Activated T-helper 1 cell treated with anti-CD3 and anti-CD28 coated beads, Interleukin-12 subunit alpha, Interleukin-12 subunit beta, Interleukin-2, Interleukin-4 antibody, amounts not matched to agents 30 ng/mL and 10 ng/mL and 1 ng/mL, durations not matched to agents 14 hours and 24 hours and 36 hours (primary cell): ENCODE data around the gene DNM3. TPM values are rescaled to one million over a fixed set of nuclear protein-coding genes. Genes with fewer than 3 reads are reported as not detected.

Experiments
- DNase-seq: peaks from one replicate; pipeline ENCODE4 v3.0.0; 2021; ENCODE audit warnings: low spot score
- H3K27ac Mint-ChIP-seq: one replicate; pipeline ENCODE4 v1.8.0; 2021; ENCODE audit warnings: mild to moderate bottlenecking, mixed read lengths
- H3K27me3 Mint-ChIP-seq: one replicate; pipeline ENCODE4 v1.8.0; 2022; ENCODE audit warnings: mild to moderate bottlenecking, moderate library complexity, mixed read lengths; ENCODE audit not compliant: insufficient read depth
- H3K36me3 Mint-ChIP-seq: one replicate; pipeline ENCODE4 v1.8.0; 2021; ENCODE audit warnings: low read depth, mixed read lengths
- H3K4me1 Mint-ChIP-seq: one replicate; pipeline ENCODE4 v1.8.0; 2021; ENCODE audit warnings: low read depth, mixed read lengths
- H3K4me3 Mint-ChIP-seq: one replicate; pipeline ENCODE4 v1.8.0; 2021; ENCODE audit warnings: mild to moderate bottlenecking, moderate library complexity, mixed read lengths
- H3K9me3 Mint-ChIP-seq: one replicate; pipeline ENCODE4 v1.8.0; 2021; ENCODE audit warnings: mixed read lengths
- intact Hi-C: fragments of 100-400 bp; cut with micrococcal nuclease; formaldehyde crosslinking; loops from one replicate; pipeline ENCODE4 v1.15.1; 2024
- total RNA-seq: library from RNA; stranded (reverse); gene quantifications from 2 replicates; pipeline ENCODE4 v1.2.3, GENCODE V29; 2022

The DNM3 gene
- total RNA-seq, 1 donor from 2014 or later = 0.62 TPM

DNA sequence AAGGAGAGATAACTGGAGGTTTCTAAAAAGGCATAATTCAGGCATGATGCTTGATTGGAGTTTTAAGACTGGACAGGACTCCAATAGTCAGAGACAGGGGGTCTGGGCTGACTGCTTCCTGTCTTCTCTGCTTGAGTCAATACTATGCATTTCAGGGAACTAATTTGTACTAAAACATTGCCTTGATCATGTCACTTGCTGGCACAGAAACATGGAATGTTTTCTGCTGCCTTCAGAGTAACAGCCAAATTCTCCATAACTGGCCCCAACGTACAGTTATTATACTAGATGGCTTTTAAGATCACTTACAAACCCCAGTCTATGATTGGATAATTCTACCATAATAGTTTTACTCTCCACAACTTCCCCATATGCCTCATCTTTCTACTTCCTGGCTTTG lies 247.0 kb downstream of the DNM3 start:
- no peak overlapping the region for H3K27ac Mint-ChIP-seq

DNA sequence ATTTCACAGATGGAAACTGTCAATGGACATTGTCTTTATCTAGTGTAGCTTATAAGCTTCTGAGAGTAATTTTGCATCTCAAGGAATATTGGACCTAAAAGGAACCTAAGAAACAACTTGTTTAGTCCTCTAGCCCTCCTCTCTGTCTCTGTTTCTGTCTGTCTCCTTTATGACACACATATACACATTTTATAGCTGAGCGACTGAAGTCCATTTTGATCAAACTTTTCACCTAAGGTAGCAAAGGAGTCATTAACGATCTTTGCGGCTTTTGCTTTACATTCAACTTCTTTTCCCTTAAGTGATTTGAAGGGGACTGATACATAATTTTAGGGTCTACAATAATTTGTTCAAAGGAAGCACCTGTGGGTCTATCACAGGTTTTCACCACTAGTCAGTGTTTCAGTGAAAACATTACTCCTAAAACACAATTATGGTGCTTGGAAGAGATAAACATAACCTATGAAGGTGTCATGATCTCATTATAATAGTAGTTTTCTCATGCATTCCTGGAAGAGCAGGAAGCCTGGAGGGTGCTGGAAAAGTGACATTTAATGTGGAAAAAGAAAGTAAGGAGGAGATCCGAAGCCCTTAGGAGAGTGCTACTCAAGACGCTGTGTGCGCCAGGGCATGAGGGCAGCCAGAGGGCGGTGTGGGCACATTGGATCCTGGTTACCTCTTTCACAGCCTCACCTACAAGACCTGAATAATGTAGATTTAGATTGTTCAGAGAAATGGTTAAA lies 248.6 kb downstream of the DNM3 start:
- Mint-ChIP-seq H3K4me3 (no peak overlapping the region), H3K9me3 (no peaks in the 10 kb centered on the region), H3K36me3 (peaks cover 2% of the 10 kb centered on the region), H3K27ac (peak overlapping the region; percentile 36), H3K4me1 (peaks cover 7% of the 10 kb centered on the region), H3K27me3 (no peaks in the 10 kb centered on the region)
- peak; percentile 20 for DNase-seq
- intact Hi-C loops = loop anchor here (1.0 to 5.0 kb wide), 5 partner anchors 92 to 354 kb away; partner anchors contain the start of gene PIGC

More for the DNA sequence above, 247.0 kb downstream of the DNM3 start:
- no peaks in the 10 kb centered on the region for H3K9me3 Mint-ChIP-seq
- H3K27me3 Mint-ChIP-seq = no peaks in the 10 kb centered on the region
- DNase-seq = no peak
- peaks cover 2% of the 10 kb centered on the region for H3K36me3 Mint-ChIP-seq
- intact Hi-C loops = no loop called here
- H3K4me1 Mint-ChIP-seq = peaks cover 7% of the 10 kb centered on the region
- H3K4me3 Mint-ChIP-seq = no peak overlapping the region

DNA sequence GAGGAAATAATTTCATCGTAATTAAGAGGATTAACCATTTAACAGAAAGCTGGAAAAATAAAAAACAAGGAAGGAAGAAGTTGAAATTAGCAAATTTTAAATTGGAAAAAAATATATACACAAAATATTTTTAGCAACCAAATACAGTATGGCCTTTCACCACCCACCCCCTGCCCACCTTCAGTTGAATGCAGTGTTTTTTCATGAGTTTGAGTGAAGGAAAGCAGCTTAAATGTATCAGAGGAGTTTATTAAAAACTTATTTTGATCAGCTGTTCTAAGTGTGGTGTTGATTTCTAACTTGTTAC lies 249.2 kb downstream of the DNM3 start:
- no peak for DNase-seq
- Mint-ChIP-seq H3K27me3 (no peaks in the 10 kb centered on the region), H3K4me3 (no peak overlapping the region), H3K36me3 (peaks cover 2% of the 10 kb centered on the region), H3K27ac (peak overlapping the region; percentile 36), H3K4me1 (peaks cover 7% of the 10 kb centered on the region), H3K9me3 (no peaks in the 10 kb centered on the region)
- intact Hi-C loops = loop anchor here (1.0 to 5.0 kb wide), 5 partner anchors 92 to 354 kb away; partner anchors contain the start of gene PIGC

DNA sequence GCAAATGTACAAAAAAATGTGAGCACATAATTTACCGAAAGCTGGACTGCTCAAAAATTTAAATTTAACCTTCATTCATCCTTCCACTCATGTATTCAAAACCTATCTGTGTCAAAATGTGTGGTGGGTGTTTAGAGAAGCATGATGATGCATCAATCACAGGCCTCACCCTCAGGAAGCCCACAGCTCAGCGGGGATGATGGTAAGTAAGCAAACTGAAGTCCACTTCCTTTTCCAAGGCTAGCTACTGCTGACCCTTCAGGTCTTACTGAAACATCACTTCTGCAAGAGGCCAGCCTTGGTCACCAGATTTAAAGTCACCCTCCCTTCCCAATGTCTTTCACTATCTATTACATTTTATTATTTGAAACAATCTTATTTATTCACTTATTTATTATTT lies 254.5 kb downstream of the DNM3 start:
- no peaks in the 10 kb centered on the region for H3K4me1 Mint-ChIP-seq
- no peaks in the 10 kb centered on the region for H3K36me3 Mint-ChIP-seq
- intact Hi-C loops = no loop called here

DNA sequence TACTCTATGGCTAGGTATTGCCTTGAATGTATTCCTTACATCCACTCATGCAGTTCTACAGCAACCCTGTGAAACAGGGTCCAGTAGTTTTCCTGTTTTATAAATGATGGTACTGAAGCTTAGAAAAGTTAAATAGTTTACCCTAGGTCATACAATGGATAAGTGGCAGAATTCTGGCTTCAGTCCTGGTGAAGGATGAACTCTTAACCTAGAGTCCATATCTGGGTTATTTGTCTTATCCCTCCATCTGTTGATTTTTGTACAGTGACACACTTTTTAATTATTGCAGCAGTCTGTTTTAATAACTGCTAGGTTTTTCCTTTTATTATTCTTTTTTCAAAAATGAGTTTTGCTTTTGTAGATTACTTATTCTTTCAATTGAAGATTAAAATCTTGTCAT lies 263.9 kb downstream of the DNM3 start:
- H3K9me3 Mint-ChIP-seq = no peaks in the 10 kb centered on the region
- no peaks in the 10 kb centered on the region for H3K36me3 Mint-ChIP-seq
- no peak overlapping the region for H3K4me3 Mint-ChIP-seq
- DNase-seq = no peak
- intact Hi-C loops = no loop called here
- H3K27me3 Mint-ChIP-seq = peaks cover 18% of the 10 kb centered on the region
- no peaks in the 10 kb centered on the region for H3K4me1 Mint-ChIP-seq
- no peak overlapping the region for H3K27ac Mint-ChIP-seq

More for the DNA sequence above, 254.5 kb downstream of the DNM3 start:
- Mint-ChIP-seq H3K27ac (no peak overlapping the region), H3K27me3 (peaks cover 4% of the 10 kb centered on the region), H3K9me3 (no peaks in the 10 kb centered on the region), H3K4me3 (no peak overlapping the region)
- DNase-seq = no peak

DNA sequence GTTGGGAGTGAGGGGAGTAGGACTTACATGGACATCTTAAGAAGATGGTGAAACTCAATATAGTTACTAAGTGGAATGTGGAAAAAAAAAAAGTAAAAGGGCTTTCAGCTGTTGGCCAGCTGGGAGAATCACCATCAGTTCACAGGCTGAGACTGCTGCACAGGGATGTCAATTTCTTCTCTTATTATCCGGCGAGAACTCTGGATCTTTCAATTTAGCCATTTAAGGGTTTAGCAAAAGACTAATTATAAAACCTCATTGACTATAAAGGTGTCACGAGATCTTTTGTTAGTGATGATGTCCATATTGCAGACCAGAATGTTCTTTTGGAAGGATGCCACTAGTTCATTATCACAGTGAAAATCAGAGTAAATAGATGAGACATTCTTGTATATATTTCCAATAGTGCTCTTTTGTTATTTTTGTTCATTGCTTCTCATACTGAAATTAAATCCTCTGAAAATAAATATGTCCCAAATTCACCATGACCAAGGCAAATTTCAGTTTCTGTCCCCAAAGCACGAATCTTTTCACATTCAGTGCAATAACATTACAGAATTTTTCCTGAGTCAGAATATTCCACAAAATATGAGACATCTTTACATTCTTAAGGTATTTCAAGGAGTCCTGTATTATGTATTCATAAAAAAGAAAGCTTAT lies 266.1 kb downstream of the DNM3 start:
- Mint-ChIP-seq H3K27ac (no peak overlapping the region), H3K27me3 (peaks cover 16% of the 10 kb centered on the region), H3K4me3 (no peak overlapping the region), H3K36me3 (no peaks in the 10 kb centered on the region), H3K4me1 (no peaks in the 10 kb centered on the region), H3K9me3 (no peaks in the 10 kb centered on the region)
- no peak for DNase-seq
- intact Hi-C loops = no loop called here

DNA sequence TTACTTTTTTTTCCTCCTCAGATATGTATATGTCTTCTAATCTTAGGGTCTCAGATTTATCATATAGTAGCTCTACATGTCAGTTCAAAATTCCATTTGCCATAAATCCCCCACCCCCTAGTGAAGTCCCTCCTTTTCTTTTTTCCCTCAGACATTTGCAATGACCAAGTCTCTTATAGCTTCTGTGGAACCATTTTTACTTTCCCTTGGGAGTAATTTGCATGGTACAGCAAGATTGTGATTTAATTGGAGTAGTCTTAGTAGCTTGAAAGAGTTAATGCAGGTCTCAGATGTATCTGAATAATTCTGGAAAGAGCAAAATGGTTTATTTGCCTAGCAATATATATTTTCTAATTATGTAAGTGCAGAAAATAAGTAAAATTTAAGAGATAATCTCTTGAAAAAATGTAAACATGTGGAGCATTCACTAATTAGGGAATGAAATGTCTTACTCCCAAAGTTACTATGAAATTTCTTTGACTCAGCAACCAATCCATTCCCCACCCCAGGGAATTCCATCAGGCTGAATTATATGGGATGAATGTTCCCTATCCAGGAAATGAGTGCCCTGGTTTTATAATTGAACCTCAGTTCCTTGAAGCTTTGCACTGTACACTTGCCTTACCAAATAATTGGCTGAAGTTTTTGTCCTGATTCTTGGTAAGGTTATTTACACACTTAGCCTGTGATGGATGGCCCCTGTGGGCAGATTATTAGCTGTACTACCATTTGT lies 267.0 kb downstream of the DNM3 start:
- Mint-ChIP-seq H3K4me1 (no peaks in the 10 kb centered on the region), H3K4me3 (no peak overlapping the region), H3K27ac (no peak overlapping the region), H3K27me3 (peaks cover 12% of the 10 kb centered on the region), H3K36me3 (no peaks in the 10 kb centered on the region), H3K9me3 (no peaks in the 10 kb centered on the region)
- intact Hi-C loops = no loop called here
- DNase-seq = no peak

DNA sequence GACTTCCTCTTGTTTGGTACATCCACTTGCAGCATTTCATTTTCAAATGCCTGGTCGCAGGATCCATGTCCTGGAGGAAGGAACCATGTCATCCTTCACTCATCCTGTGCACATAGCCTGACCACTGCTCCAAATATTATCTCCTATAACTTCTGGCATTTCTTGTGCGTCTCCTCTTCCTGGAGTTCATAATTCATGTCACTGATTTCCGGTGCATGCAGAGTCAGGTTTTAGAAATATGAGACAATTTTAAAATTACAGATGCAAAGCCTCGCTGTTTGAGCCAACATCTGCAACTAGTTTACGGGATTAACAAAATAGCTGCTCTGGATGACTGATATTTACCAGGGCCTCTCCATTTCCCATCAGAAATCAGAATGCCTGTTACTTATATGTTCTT lies 268.1 kb downstream of the DNM3 start:
- intact Hi-C loops = no loop called here
- Mint-ChIP-seq H3K27me3 (peaks cover 12% of the 10 kb centered on the region), H3K4me3 (no peak overlapping the region), H3K36me3 (no peaks in the 10 kb centered on the region), H3K27ac (no peak overlapping the region), H3K9me3 (no peaks in the 10 kb centered on the region), H3K4me1 (no peaks in the 10 kb centered on the region)
- DNase-seq = no peak

DNA sequence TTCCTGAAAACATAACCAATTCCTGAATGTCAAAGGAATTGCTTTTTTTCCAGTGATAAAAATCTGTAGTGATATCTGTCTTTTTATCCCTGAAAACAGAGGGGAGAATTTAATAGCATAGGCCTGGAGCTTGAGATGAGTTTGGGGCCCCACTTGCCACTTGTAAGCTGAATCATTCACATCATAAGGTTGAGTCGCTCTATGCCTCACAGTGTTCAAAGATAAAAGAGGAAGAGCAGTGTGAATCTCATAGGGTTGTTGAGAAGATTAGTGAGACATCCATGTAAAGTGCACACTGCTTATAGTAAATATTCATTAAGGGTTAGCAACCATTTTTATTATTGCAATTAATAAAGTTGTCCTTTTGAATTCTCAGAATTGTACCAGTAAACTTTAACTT lies 271.3 kb downstream of the DNM3 start:
- Mint-ChIP-seq H3K4me1 (peaks cover 5% of the 10 kb centered on the region), H3K27me3 (peaks cover 8% of the 10 kb centered on the region), H3K27ac (no peak overlapping the region), H3K4me3 (no peak overlapping the region), H3K9me3 (no peaks in the 10 kb centered on the region), H3K36me3 (no peaks in the 10 kb centered on the region)
- intact Hi-C loops = no loop called here
- DNase-seq = no peak

DNA sequence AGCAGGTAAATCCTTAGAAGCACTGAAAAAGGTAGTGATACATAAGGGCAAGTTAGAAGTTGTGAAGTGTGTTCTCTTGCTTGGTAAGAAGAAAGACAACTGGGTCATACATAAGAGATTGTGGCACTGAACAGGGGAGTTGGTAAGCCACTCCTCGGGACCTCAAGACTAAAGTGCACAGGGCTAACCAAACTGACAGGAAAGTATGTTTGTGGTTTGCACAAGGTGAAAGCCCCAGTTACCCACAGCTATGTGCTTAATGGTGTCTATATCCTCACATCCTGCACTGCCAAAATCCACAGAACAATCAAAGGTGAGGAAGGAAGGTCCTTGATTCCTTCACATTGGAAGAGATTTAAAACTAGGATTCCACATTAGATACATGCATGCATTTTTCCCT lies 276.5 kb downstream of the DNM3 start:
- peak overlapping the region; percentile 2 for H3K27ac Mint-ChIP-seq
- no peaks in the 10 kb centered on the region for H3K36me3 Mint-ChIP-seq
- peak overlapping the region; percentile 13 for H3K4me3 Mint-ChIP-seq
- peak; percentile 47 for DNase-seq
- peaks cover 6% of the 10 kb centered on the region for H3K9me3 Mint-ChIP-seq
- peaks cover 25% of the 10 kb centered on the region for H3K4me1 Mint-ChIP-seq
- H3K27me3 Mint-ChIP-seq = no peaks in the 10 kb centered on the region
- intact Hi-C loops = loop anchor here (5.0 kb wide), 1 partner anchor 35 kb away; no protein-coding TSS in a partner anchor

DNA sequence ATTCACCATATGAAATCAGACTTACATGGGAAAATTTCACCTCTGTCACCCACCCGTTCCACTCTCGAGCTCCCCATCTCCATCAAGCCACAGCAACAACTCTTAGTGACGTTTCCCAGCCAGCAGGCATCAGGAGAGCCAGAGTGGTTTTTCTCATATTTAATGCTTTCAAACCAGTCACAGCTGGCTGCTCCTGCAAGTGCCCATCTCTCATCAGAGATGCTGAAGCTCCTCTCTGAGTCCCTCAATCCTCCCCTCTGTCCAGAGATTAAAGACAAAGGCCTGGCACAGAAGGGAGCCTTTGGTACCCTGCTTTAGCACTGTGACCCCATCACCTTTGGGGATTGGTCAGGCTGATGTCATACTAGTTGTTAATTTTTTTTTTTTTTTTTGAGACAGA lies 277.3 kb downstream of the DNM3 start:
- Mint-ChIP-seq H3K36me3 (no peaks in the 10 kb centered on the region), H3K9me3 (peaks cover 6% of the 10 kb centered on the region), H3K27me3 (no peaks in the 10 kb centered on the region), H3K4me1 (peaks cover 25% of the 10 kb centered on the region), H3K4me3 (no peak overlapping the region), H3K27ac (no peak overlapping the region)
- DNase-seq = no peak
- intact Hi-C loops = loop anchor here (5.0 kb wide), 1 partner anchor 34 kb away; no protein-coding TSS in a partner anchor

DNA sequence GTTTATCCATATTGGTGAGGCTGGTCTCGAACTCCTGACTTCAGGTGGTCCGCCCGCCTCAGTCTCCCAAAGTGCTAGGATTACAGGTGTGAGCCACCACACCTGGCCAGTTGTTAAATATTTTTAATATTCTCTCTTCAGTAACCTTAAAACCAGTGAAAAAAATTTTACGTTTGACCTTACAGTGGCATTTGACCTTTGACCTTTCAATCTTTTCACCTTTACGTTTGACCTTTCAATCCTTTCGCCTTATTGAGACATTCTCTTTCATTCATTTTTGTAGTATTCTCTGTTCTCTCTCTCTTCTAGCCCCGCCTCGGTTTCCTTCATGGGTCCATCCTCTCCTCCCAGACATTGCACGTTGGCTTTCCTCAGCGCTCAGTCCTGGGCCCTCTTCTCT lies 277.9 kb downstream of the DNM3 start:
- Mint-ChIP-seq H3K27ac (no peak overlapping the region), H3K4me3 (no peak overlapping the region), H3K9me3 (peaks cover 6% of the 10 kb centered on the region), H3K36me3 (no peaks in the 10 kb centered on the region), H3K27me3 (no peaks in the 10 kb centered on the region), H3K4me1 (peaks cover 25% of the 10 kb centered on the region)
- intact Hi-C loops = loop anchor here (5.0 kb wide), 1 partner anchor 33 kb away; no protein-coding TSS in a partner anchor
- DNase-seq = no peak

DNA sequence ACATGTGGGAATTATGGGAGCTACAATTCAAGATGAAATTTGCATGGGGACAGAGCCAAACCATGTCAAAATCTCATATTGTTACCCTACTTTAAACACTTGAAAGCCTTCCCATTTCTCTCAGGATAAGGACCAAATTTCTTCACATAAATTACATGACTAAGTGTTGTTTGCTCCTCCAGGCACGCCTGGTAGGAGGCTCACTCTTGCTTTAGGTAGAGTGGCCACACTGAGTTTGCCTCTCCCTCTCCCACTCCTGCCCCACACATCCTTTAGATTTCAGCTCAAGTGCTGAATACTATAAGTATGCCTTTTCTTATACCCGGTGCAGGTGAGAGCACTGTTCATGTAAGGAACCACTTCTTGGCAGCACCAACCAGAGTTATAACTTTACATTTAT lies 279.1 kb downstream of the DNM3 start:
- Mint-ChIP-seq H3K27me3 (no peaks in the 10 kb centered on the region), H3K4me3 (no peak overlapping the region), H3K36me3 (no peaks in the 10 kb centered on the region), H3K4me1 (peaks cover 25% of the 10 kb centered on the region), H3K27ac (no peak overlapping the region), H3K9me3 (peaks cover 6% of the 10 kb centered on the region)
- intact Hi-C loops = no loop called here
- no peak for DNase-seq
